ACC112 (cell line): ENCODE results near the gene VPS13A.
"Not testable (repeated sequence)": the region's sequence is repeated elsewhere in the genome, so short reads cannot be mapped to it uniquely, and the experiment has no call there.

Experiments used
- H2AFZ ChIP-seq: fragments of 200-600 bp; sonication (generic); one replicate; pipeline ENCODE4 v1.6.0; 2017; ENCODE audit warnings: antibody characterized with exemption, low read length; ENCODE audit not compliant: unreplicated experiment
- H3K27ac ChIP-seq: fragments of 200-600 bp; sonication (generic); 2 replicates; pipeline ENCODE4 v1.5.1; 2014; ENCODE audit warnings: low read depth, mild to moderate bottlenecking, antibody characterized with exemption, low read length, moderate library complexity
- H3K27me3 ChIP-seq: fragments of 200-600 bp; sonication (generic); 2 replicates; pipeline ENCODE4 v1.6.1; 2014; ENCODE audit warnings: mild to moderate bottlenecking, antibody characterized with exemption, low read length, moderate library complexity, mixed read lengths; ENCODE audit not compliant: insufficient read depth
- H3K36me3 ChIP-seq: fragments of 200-600 bp; sonication (generic); 2 replicates; pipeline ENCODE4 v1.6.1; 2016; ENCODE audit warnings: mild to moderate bottlenecking, antibody characterized with exemption, low read length, moderate library complexity, mixed read lengths; ENCODE audit not compliant: insufficient read depth
- H3K4me1 ChIP-seq: fragments of 200-600 bp; sonication (generic); one replicate; pipeline ENCODE4 v1.6.1; 2016; ENCODE audit warnings: low read length, mixed read lengths; ENCODE audit not compliant: insufficient read depth, unreplicated experiment, control insufficient read depth
- H3K4me3 ChIP-seq: fragments of 200-600 bp; sonication (generic); 2 replicates; pipeline ENCODE4 v1.5.1; 2014; ENCODE audit warnings: mild to moderate bottlenecking, low read depth, low read length
- H3K79me2 ChIP-seq: fragments of 200-600 bp; sonication (generic); one replicate; pipeline ENCODE4 v1.6.0; 2016; ENCODE audit warnings: low read length; ENCODE audit not compliant: control insufficient read depth, unreplicated experiment, insufficient read depth

The VPS13A gene

DNA sequence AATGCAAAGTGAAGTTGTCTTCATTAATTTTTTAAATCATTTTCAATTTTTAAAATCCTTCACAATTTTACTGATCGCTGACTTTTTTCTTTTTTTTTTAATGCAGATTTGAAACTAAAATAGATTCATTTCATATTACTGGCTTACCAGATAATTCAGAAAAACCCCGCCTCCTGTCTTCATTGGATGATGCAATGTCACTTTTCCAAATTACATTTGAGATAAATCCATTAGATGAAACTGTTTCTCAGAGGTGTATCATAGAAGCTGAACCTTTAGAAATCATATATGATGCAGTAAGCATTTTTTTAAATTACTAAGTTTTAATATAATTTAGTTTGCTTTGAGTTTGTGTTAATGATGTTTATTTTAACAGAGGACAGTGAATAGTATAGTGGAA, 60.6 kb downstream of the VPS13A start:
- H3K4me3 ChIP-seq: no peak overlapping the region
- no peaks in the 10 kb centered on the region for H3K36me3 ChIP-seq
- H3K27me3 ChIP-seq: no peaks in the 10 kb centered on the region
- no peaks in the 10 kb centered on the region for H3K4me1 ChIP-seq
- no peak overlapping the region for H2AFZ ChIP-seq
- H3K79me2 ChIP-seq: no peaks in the 10 kb centered on the region
- no peak overlapping the region for H3K27ac ChIP-seq

GRCh38 chr9:77251050-77251449, 73.7 kb downstream of the VPS13A start:
- Histone ChIP-seq H3K27me3 (no peaks in the 10 kb centered on the region), H3K4me1 (no peaks in the 10 kb centered on the region), H3K27ac (no peak overlapping the region), H3K36me3 (peaks cover 2% of the 10 kb centered on the region; the same call in 1 of the 2 replicates), H3K4me3 (no peak overlapping the region), H2AFZ (no peak overlapping the region), H3K79me2 (no peaks in the 10 kb centered on the region)

- no peak overlapping the region for H3K4me3 ChIP-seq
- H3K79me2 ChIP-seq: no peaks in the 10 kb centered on the region
- H3K27ac ChIP-seq: no peak overlapping the region
- H3K27me3 ChIP-seq: no peaks in the 10 kb centered on the region
- peaks cover 9% of the 10 kb centered on the region; the same call in 1 of the 2 replicates for H3K36me3 ChIP-seq
- H2AFZ ChIP-seq: no peak overlapping the region
- H3K4me1 ChIP-seq: no peaks in the 10 kb centered on the region
These were observed 79.9 kb downstream of the VPS13A start for GRCh38 chr9:77257275-77257674.

DNA sequence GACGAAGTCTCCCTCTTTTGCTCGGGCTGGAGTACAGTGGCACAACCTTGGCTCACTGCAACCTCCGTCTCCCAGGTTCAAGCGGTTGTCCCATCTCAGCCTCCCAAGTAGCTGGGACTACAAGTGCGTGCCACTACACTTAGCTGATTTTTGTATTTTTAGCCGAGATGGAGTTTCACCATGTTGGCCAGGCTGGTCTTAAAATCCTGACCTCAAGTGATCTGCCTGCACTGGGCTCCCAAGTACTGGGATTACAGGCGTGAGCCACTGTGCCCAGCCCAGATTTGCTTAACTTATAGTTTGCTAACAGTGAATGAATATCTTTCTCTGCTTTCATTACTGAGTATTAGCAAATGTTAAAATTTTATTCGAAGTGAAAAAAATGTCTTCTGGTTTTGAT, 84.3 kb downstream of the VPS13A start:
- Histone ChIP-seq H3K79me2 (no peaks in the 10 kb centered on the region), H3K4me1 (no peaks in the 10 kb centered on the region), H3K36me3 (0 out of 2 replicates have a peak, but pooled peaks cover 1% of the 10 kb centered on the region), H3K4me3 (no peak overlapping the region), H3K27me3 (no peaks in the 10 kb centered on the region), H3K27ac (no peak overlapping the region), H2AFZ (no peak overlapping the region)

GRCh38 chr9:77267762-77268161, 90.4 kb downstream of the VPS13A start:
- H3K27me3 ChIP-seq, H3K4me3 ChIP-seq, H3K4me1 ChIP-seq, H3K79me2 ChIP-seq, H3K27ac ChIP-seq, H3K36me3 ChIP-seq, H2AFZ ChIP-seq: not testable (repeated sequence)

GRCh38 chr9:77271023-77271690, 93.8 kb downstream of the VPS13A start:
- no peaks in the 10 kb centered on the region for H3K36me3 ChIP-seq
- no peaks in the 10 kb centered on the region for H3K27me3 ChIP-seq
- no peak overlapping the region for H2AFZ ChIP-seq
- no peak overlapping the region for H3K4me3 ChIP-seq
- H3K4me1 ChIP-seq: no peaks in the 10 kb centered on the region
- H3K79me2 ChIP-seq: no peaks in the 10 kb centered on the region
- no peak overlapping the region for H3K27ac ChIP-seq

GRCh38 chr9:77276799-77277198, 99.5 kb downstream of the VPS13A start:
- no peak overlapping the region for H3K27ac ChIP-seq
- H3K27me3 ChIP-seq: no peaks in the 10 kb centered on the region
- H3K4me1 ChIP-seq: peaks cover 5% of the 10 kb centered on the region
- no peak overlapping the region for H3K4me3 ChIP-seq
- no peaks in the 10 kb centered on the region for H3K36me3 ChIP-seq
- H3K79me2 ChIP-seq: no peaks in the 10 kb centered on the region
- H2AFZ ChIP-seq: no peak overlapping the region

DNA sequence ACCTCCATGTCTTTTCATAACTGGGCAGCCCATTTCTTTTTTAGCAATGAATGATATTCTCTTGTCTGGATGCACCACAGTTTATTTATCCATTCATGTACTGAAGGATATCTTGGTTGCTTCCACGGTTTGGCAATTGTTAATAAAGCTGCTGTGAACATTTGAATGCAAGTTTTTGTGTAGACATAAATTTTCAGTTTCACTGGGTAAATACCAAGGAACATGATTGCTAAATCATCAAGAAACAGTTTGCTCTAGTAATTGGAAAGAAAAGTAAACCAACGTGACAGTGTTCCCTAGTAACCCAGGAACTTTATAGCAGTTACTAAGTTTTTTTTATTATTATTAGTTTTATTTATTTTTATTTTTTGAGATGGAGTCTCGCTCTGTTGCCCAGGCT, 100.4 kb downstream of the VPS13A start:
- H2AFZ ChIP-seq: no peak overlapping the region
- no peak overlapping the region for H3K4me3 ChIP-seq
- H3K27me3 ChIP-seq: no peaks in the 10 kb centered on the region
- H3K27ac ChIP-seq: no peak overlapping the region
- peaks cover 5% of the 10 kb centered on the region for H3K4me1 ChIP-seq
- no peaks in the 10 kb centered on the region for H3K79me2 ChIP-seq
- H3K36me3 ChIP-seq: no peaks in the 10 kb centered on the region

DNA sequence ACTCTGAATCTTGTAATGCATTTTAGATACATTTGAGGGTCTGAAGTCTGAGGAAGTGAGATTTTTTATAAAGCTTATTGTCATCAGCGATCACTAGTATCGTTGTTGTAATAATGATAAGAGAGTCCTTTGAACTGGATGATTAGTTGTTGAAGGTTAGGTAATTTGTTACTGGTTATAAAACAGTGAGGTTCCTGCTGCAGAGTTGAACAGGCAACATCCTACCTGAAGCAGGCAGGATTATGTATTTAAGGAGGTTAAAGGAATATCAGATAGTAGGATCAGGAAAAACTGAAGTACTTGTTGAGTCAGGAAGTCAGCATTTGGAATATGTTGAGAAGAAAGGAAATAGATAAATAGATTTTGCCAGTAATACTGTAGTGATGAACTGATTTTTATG, 106.7 kb downstream of the VPS13A start:
- Histone ChIP-seq H3K79me2 (no peaks in the 10 kb centered on the region), H3K36me3 (peaks cover 16% of the 10 kb centered on the region), H3K27ac (no peak overlapping the region), H3K27me3 (no peaks in the 10 kb centered on the region), H2AFZ (no peak overlapping the region), H3K4me1 (peaks cover 5% of the 10 kb centered on the region), H3K4me3 (no peak overlapping the region)

GRCh38 chr9:77284616-77285015, 107.3 kb downstream of the VPS13A start:
- no peak overlapping the region for H3K27ac ChIP-seq
- no peaks in the 10 kb centered on the region for H3K27me3 ChIP-seq
- H3K4me3 ChIP-seq: no peak overlapping the region
- H3K79me2 ChIP-seq: no peaks in the 10 kb centered on the region
- no peak overlapping the region for H2AFZ ChIP-seq
- peaks cover 16% of the 10 kb centered on the region for H3K36me3 ChIP-seq
- peaks cover 5% of the 10 kb centered on the region for H3K4me1 ChIP-seq

- Histone ChIP-seq H3K27ac (no peak overlapping the region), H3K79me2 (no peaks in the 10 kb centered on the region), H3K4me1 (no peaks in the 10 kb centered on the region), H3K36me3 (peaks cover 16% of the 10 kb centered on the region), H2AFZ (no peak overlapping the region), H3K27me3 (no peaks in the 10 kb centered on the region), H3K4me3 (no peak overlapping the region)
These were observed 113.0 kb downstream of the VPS13A start for GRCh38 chr9:77290373-77290772.
